Smooth muscle cell (in vitro differentiated cells): ENCODE data around the gene RAB4A. TPM values are rescaled to one million over a fixed set of nuclear protein-coding genes. Genes with fewer than 3 reads are reported as not detected.

Experiments
- DNase-seq: peaks from one replicate; lab custom pipeline; 2025; ENCODE audit not compliant: unreplicated experiment; lab: John Stamatoyannopoulos, UW
- H2AFZ ChIP-seq: fragments of 200-600 bp; sonication (generic); 2 replicates; pipeline ENCODE4 v1.6.0; 2016; ENCODE audit warnings: antibody characterized with exemption, low read depth, mild to moderate bottlenecking
- H3F3A ChIP-seq: fragments of 200-600 bp; sonication (generic); 2 replicates; pipeline ENCODE4 v1.6.0; 2017; ENCODE audit warnings: antibody characterized with exemption, low read depth
- H3K27ac ChIP-seq: fragments of 200-600 bp; sonication (generic); 2 replicates; pipeline ENCODE4 v1.5.1; 2016; ENCODE audit warnings: low read depth, mild to moderate bottlenecking
- H3K27me3 ChIP-seq: fragments of 200-600 bp; sonication (generic); 2 replicates; pipeline ENCODE4 v1.6.1; 2016; ENCODE audit warnings: low read depth, mild to moderate bottlenecking
- H3K36me3 ChIP-seq: fragments of 200-600 bp; sonication (generic); 2 replicates; pipeline ENCODE4 v1.5.1; 2016; ENCODE audit warnings: low read depth
- H3K4me1 ChIP-seq: fragments of 200-600 bp; sonication (generic); 2 replicates; pipeline ENCODE4 v1.5.1; 2016; ENCODE audit warnings: low read depth
- H3K4me2 ChIP-seq: fragments of 200-600 bp; sonication (generic); 2 replicates; pipeline ENCODE4 v1.6.0; 2016; ENCODE audit warnings: mild to moderate bottlenecking
- H3K4me3 ChIP-seq: fragments of 200-600 bp; sonication (generic); 2 replicates; pipeline ENCODE4 v1.5.1; 2016; ENCODE audit warnings: mild to moderate bottlenecking
- H3K79me2 ChIP-seq: fragments of 200-600 bp; sonication (generic); 2 replicates; pipeline ENCODE4 v1.6.0; 2016; ENCODE audit warnings: low read depth, mild to moderate bottlenecking
- H3K9ac ChIP-seq: fragments of 200-600 bp; sonication (generic); 2 replicates; pipeline ENCODE4 v1.6.0; 2016; ENCODE audit warnings: low read depth
- H3K9me3 ChIP-seq: fragments of 200-600 bp; sonication (generic); replicated peaks from 2 replicates; pipeline ENCODE4 v1.5.1; 2016; ENCODE audit warnings: low read depth
- H4K20me1 ChIP-seq: fragments of 200-600 bp; sonication (generic); 2 replicates; pipeline ENCODE4 v1.6.0; 2016; ENCODE audit warnings: low read depth
- CTCF ChIP-seq: fragments of 200-600 bp; sonication (generic); IDR thresholded peaks from 2 replicates; pipeline ENCODE4 v1.5.1; 2017; ENCODE audit warnings: borderline replicate concordance, mild to moderate bottlenecking, antibody characterized with exemption; ENCODE audit not compliant: insufficient read depth, poor library complexity, severe bottlenecking
- WGBS: methylation state at CpG from one replicate; pipeline ENCODE4 v1.1.7; 2016; ENCODE audit warnings: low lambda C conversion rate; 5-methylcytosine and 5-hydroxymethylcytosine counted together
- polyA plus RNA-seq: library from polyadenylated mRNA; unstranded; fragments of >200 nt; fragmentation: Nextera tagmentation; extraction: Ambion mirVana; gene quantifications from 2 replicates; pipeline ENCODE4 v1.2.1, GENCODE V29; 2016
- total RNA-seq: library from RNA; depleted of rRNA; stranded (reverse); fragments of >200 nt; gene quantifications from 2 replicates; pipeline ENCODE4 v1.2.3, GENCODE V29; 2014

RAB4A gene
- total and polyA plus RNA-seq, 2 experiments from 2014 or later: 43.9 to 52.7 TPM

GRCh38 chr1:229344937-229345684 is 74.2 kb downstream of the RAB4A start:
- peaks cover 7% of the 10 kb centered on the region for H3F3A ChIP-seq
- H3K9ac ChIP-seq: no peak overlapping the region
- DNase-seq: no peak
- TF ChIP-seq CTCF: no peak
- no peak overlapping the region for H3K27ac ChIP-seq
- no peak overlapping the region for H3K4me2 ChIP-seq
- H4K20me1 ChIP-seq: no peaks in the 10 kb centered on the region
- H3K4me1 ChIP-seq: peaks cover 13% of the 10 kb centered on the region
- WGBS: 74% methylated on average over 8 of the region's 8 CpGs
- no peak overlapping the region for H2AFZ ChIP-seq
- H3K27me3 ChIP-seq: peaks cover 3% of the 10 kb centered on the region
- H3K79me2 ChIP-seq: peaks cover 7% of the 10 kb centered on the region
- H3K36me3 ChIP-seq: no peaks in the 10 kb centered on the region
- no peaks in the 10 kb centered on the region for H3K9me3 ChIP-seq
- H3K4me3 ChIP-seq: no peak overlapping the region

GRCh38 chr1:229347528-229347927 is 76.6 kb downstream of the RAB4A start:
- H3K4me1 ChIP-seq: peaks cover 6% of the 10 kb centered on the region
- H3K79me2 ChIP-seq: no peaks in the 10 kb centered on the region
- peaks cover 7% of the 10 kb centered on the region for H3F3A ChIP-seq
- H3K27me3 ChIP-seq: peaks cover 3% of the 10 kb centered on the region
- DNase-seq: no peak
- no peak overlapping the region for H3K4me2 ChIP-seq
- H3K4me3 ChIP-seq: no peak overlapping the region
- TF ChIP-seq CTCF: no peak
- H3K9me3 ChIP-seq: no peaks in the 10 kb centered on the region
- H3K27ac ChIP-seq: no peak overlapping the region
- H3K36me3 ChIP-seq: no peaks in the 10 kb centered on the region
- 74% methylated on average over 3 of the region's 3 CpGs for WGBS
- H4K20me1 ChIP-seq: no peaks in the 10 kb centered on the region
- no peak overlapping the region for H2AFZ ChIP-seq
- no peak overlapping the region for H3K9ac ChIP-seq

GRCh38 chr1:229349463-229350385 is 78.8 kb downstream of the RAB4A start:
- no peak for DNase-seq
- no peaks in the 10 kb centered on the region for H3K4me1 ChIP-seq
- WGBS: 80% methylated on average over 8 of the region's 8 CpGs
- no peak overlapping the region for H3K4me3 ChIP-seq
- H3K4me2 ChIP-seq: no peak overlapping the region
- H3K9ac ChIP-seq: no peak overlapping the region
- no peak overlapping the region for H2AFZ ChIP-seq
- no peaks in the 10 kb centered on the region for H3K9me3 ChIP-seq
- no peaks in the 10 kb centered on the region for H4K20me1 ChIP-seq
- H3K36me3 ChIP-seq: no peaks in the 10 kb centered on the region
- TF ChIP-seq CTCF: no peak
- no peaks in the 10 kb centered on the region for H3F3A ChIP-seq
- H3K79me2 ChIP-seq: no peaks in the 10 kb centered on the region
- peaks cover 3% of the 10 kb centered on the region for H3K27me3 ChIP-seq
- H3K27ac ChIP-seq: no peak overlapping the region
